Activated T-cell treated with anti-CD3 and anti-CD28 coated beads, Interleukin-2, amount 50 U/mL, for 72 hours (primary cell): Measurements from ENCODE around the gene MXD3. TPM values are rescaled to one million over a fixed set of nuclear protein-coding genes. Genes with fewer than 3 reads are reported as not detected.
A peak's percentile ranks its signal among the peaks of the same experiment; 100 is the strongest.
"Not testable (repeated sequence)": the region's sequence is repeated elsewhere in the genome, so short reads cannot be mapped to it uniquely, and the experiment has no call there.

Experiments used
- ATAC-seq, 2 donors: fragments of 150-1000 bp; cut with Tn5 transposase; replicated peaks in 1 of 2; 2 replicates each; pipeline ENCODE4 v1.10.0; 2021; ENCODE audit warnings: moderate library complexity in 2 of 2, mild to moderate bottlenecking in 1 of 2
- DNase-seq, 2 donors: peaks; one replicate each; pipeline ENCODE4 v3.0.0; 2021 to 2022; ENCODE audit warnings: mixed read lengths in 1 of 2
- H3K27ac Mint-ChIP-seq: one replicate; pipeline ENCODE4 v1.8.0; 2022; ENCODE audit warnings: mild to moderate bottlenecking, moderate library complexity, mixed read lengths
- H3K27me3 Mint-ChIP-seq: one replicate; pipeline ENCODE4 v1.8.0; 2022; ENCODE audit warnings: low read depth, mixed read lengths
- H3K36me3 Mint-ChIP-seq, 2 donors: one replicate each; pipeline ENCODE4 v1.8.0; 2022; ENCODE audit warnings: mixed read lengths in 2 of 2, mild to moderate bottlenecking in 1 of 2; ENCODE audit not compliant: insufficient read depth in 2 of 2
- H3K4me1 Mint-ChIP-seq: one replicate; pipeline ENCODE4 v1.8.0; 2022; ENCODE audit warnings: low read depth, mixed read lengths
- H3K4me3 Mint-ChIP-seq, 2 donors: one replicate each; pipeline ENCODE4 v1.8.0; 2022; ENCODE audit warnings: mild to moderate bottlenecking in 2 of 2, mixed read lengths in 2 of 2, moderate library complexity in 2 of 2
- H3K9me3 Mint-ChIP-seq, 2 donors: one replicate each; pipeline ENCODE4 v1.8.0; 2022; ENCODE audit warnings: mixed read lengths in 2 of 2
- total RNA-seq, 2 donors: library from RNA; stranded (reverse); gene quantifications; one replicate each; pipeline ENCODE4 v1.2.3, GENCODE V29; 2022

MXD3 gene
- total RNA-seq, 2 donors from 2014 or later = 44.2 to 61.1 TPM

- ATAC-seq = no peak
- DNase-seq = no peak
- Mint-ChIP-seq H3K27ac (no peak overlapping the region), H3K4me3 (peak overlapping the region; percentile 17 to 34), H3K9me3 (peaks cover 0 to 1% of the 10 kb centered on the region in 2 donors), H3K36me3 (peaks cover 6 to 13% of the 10 kb centered on the region in 2 donors), H3K27me3 (no peaks in the 10 kb centered on the region), H3K4me1 (peaks cover 49% of the 10 kb centered on the region)
These were observed 41.4 kb upstream of the MXD3 start for GRCh38 chr5:177353093-177353492.

- peak; percentile 89 to 95 for DNase-seq
- peaks cover 48% of the 10 kb centered on the region for H3K4me1 Mint-ChIP-seq
- peak within 1 kb of the TSS; percentile 92 to 98 for H3K4me3 Mint-ChIP-seq
- H3K27me3 Mint-ChIP-seq = no peaks in the 10 kb centered on the region
- H3K36me3 Mint-ChIP-seq = peaks cover 5 to 20% of the 10 kb centered on the region in 2 donors
- peak within 1 kb of the TSS; percentile 100 for H3K27ac Mint-ChIP-seq
- ATAC-seq = peak; percentile 97 to 98
- H3K9me3 Mint-ChIP-seq = peaks cover 0 to 1% of the 10 kb centered on the region in 2 donors
These were observed 40.0 kb upstream of the MXD3 start, which contains the start of gene LMAN2 for GRCh38 chr5:177351392-177352329. TSS of gene LMAN2 (minus strand) at chr5:177351668. CDS start at chr5:177351647, 21 bp downstream.

- Mint-ChIP-seq H3K4me3 (peak overlapping the region; percentile 92 to 98), H3K9me3 (no peaks in the 10 kb centered on the region), H3K36me3 (peaks cover 4 to 20% of the 10 kb centered on the region in 2 donors), H3K27ac (peak overlapping the region; percentile 100), H3K27me3 (no peaks in the 10 kb centered on the region), H3K4me1 (peaks cover 44% of the 10 kb centered on the region)
- ATAC-seq (peak in 1 of 2 donors; percentile 9), DNase-seq (no peak)
These were observed 39.2 kb upstream of the MXD3 start for GRCh38 chr5:177350776-177351391.

GRCh38 chr5:177349762-177350161, 38.1 kb upstream of the MXD3 start:
- Mint-ChIP-seq H3K9me3 (no peaks in the 10 kb centered on the region), H3K27me3 (no peaks in the 10 kb centered on the region), H3K4me3 (peak overlapping the region; percentile 92 to 98), H3K36me3 (peaks cover 1 to 16% of the 10 kb centered on the region in 2 donors), H3K27ac (peak overlapping the region; percentile 53), H3K4me1 (peaks cover 40% of the 10 kb centered on the region)
- ATAC-seq (no peak), DNase-seq (no peak)

- H3K36me3 Mint-ChIP-seq = peaks cover 1 to 19% of the 10 kb centered on the region in 2 donors
- DNase-seq (no peak), ATAC-seq (no peak)
- peak overlapping the region; percentile 92 to 98 for H3K4me3 Mint-ChIP-seq
- no peaks in the 10 kb centered on the region for H3K27me3 Mint-ChIP-seq
- no peaks in the 10 kb centered on the region for H3K9me3 Mint-ChIP-seq
- peak overlapping the region; percentile 53 for H3K27ac Mint-ChIP-seq
- peaks cover 40% of the 10 kb centered on the region for H3K4me1 Mint-ChIP-seq
These were observed 37.6 kb upstream of the MXD3 start for GRCh38 chr5:177349362-177349647.

GRCh38 chr5:177347699-177348098, 36.0 kb upstream of the MXD3 start:
- no peak for DNase-seq
- ATAC-seq = no peak
- Mint-ChIP-seq H3K4me1 (peaks cover 46% of the 10 kb centered on the region), H3K9me3 (no peaks in the 10 kb centered on the region), H3K36me3 (peaks cover 5 to 23% of the 10 kb centered on the region in 2 donors), H3K4me3 (peak overlapping the region in 1 of 2 donors; percentile 68), H3K27me3 (no peaks in the 10 kb centered on the region), H3K27ac (peak overlapping the region; percentile 65)

- no peak for ATAC-seq
- Mint-ChIP-seq H3K36me3 (peaks cover 5 to 23% of the 10 kb centered on the region in 2 donors), H3K4me3 (peak overlapping the region in 1 of 2 donors; percentile 68), H3K9me3 (no peaks in the 10 kb centered on the region), H3K27me3 (no peaks in the 10 kb centered on the region), H3K27ac (peak overlapping the region; percentile 65), H3K4me1 (peaks cover 41% of the 10 kb centered on the region)
- DNase-seq = no peak
These were observed 35.1 kb upstream of the MXD3 start for GRCh38 chr5:177346820-177347219.

GRCh38 chr5:177344891-177345290, 33.2 kb upstream of the MXD3 start:
- Mint-ChIP-seq H3K36me3 (peaks cover 7 to 33% of the 10 kb centered on the region in 2 donors), H3K27ac (no peak overlapping the region), H3K4me1 (peaks cover 38% of the 10 kb centered on the region), H3K9me3 (no peaks in the 10 kb centered on the region), H3K27me3 (no peaks in the 10 kb centered on the region), H3K4me3 (no peak overlapping the region)
- ATAC-seq (no peak), DNase-seq (no peak)

- no peaks in the 10 kb centered on the region for H3K9me3 Mint-ChIP-seq
- peaks cover 35% of the 10 kb centered on the region for H3K4me1 Mint-ChIP-seq
- no peak overlapping the region for H3K4me3 Mint-ChIP-seq
- H3K27me3 Mint-ChIP-seq = no peaks in the 10 kb centered on the region
- no peak for ATAC-seq
- DNase-seq = no peak
- H3K27ac Mint-ChIP-seq = peak overlapping the region; percentile 15
- H3K36me3 Mint-ChIP-seq = peaks cover 11 to 35% of the 10 kb centered on the region in 2 donors
These were observed 32.1 kb upstream of the MXD3 start for GRCh38 chr5:177343777-177344176.

- H3K27ac Mint-ChIP-seq, H3K9me3 Mint-ChIP-seq, ATAC-seq, H3K4me3 Mint-ChIP-seq, DNase-seq, H3K27me3 Mint-ChIP-seq: not testable (repeated sequence)
- H3K36me3 Mint-ChIP-seq = peaks cover 11 to 35% of the 10 kb centered on the region in 2 donors
- H3K4me1 Mint-ChIP-seq = peaks cover 35% of the 10 kb centered on the region
These were observed 31.3 kb upstream of the MXD3 start for GRCh38 chr5:177343000-177343399.

GRCh38 chr5:177339107-177339638, 27.5 kb upstream of the MXD3 start:
- H3K27ac Mint-ChIP-seq = peak overlapping the region; percentile 89
- no peak overlapping the region for H3K4me3 Mint-ChIP-seq
- no peaks in the 10 kb centered on the region for H3K9me3 Mint-ChIP-seq
- DNase-seq (no peak), ATAC-seq (no peak)
- no peaks in the 10 kb centered on the region for H3K27me3 Mint-ChIP-seq
- H3K4me1 Mint-ChIP-seq = peaks cover 30% of the 10 kb centered on the region
- peaks cover 10 to 35% of the 10 kb centered on the region in 2 donors for H3K36me3 Mint-ChIP-seq

- DNase-seq (no peak), ATAC-seq (no peak)
- Mint-ChIP-seq H3K36me3 (peaks cover 9 to 36% of the 10 kb centered on the region in 2 donors), H3K4me1 (peaks cover 25% of the 10 kb centered on the region), H3K4me3 (no peak overlapping the region), H3K27ac (no peak overlapping the region), H3K9me3 (no peaks in the 10 kb centered on the region), H3K27me3 (no peaks in the 10 kb centered on the region)
These were observed 26.8 kb upstream of the MXD3 start for GRCh38 chr5:177338251-177339106.
